ENCODE data around the gene LRRC56.

Gene LRRC56

GRCh38 chr11:539971-540481 lies 2.7 kb downstream of the LRRC56 start:
- DNase-seq (ENCODE audit: low read depth in 2 of 2) = no peak

- no peak for DNase-seq (ENCODE audit: low read depth in 2 of 2)
Observed at GRCh38 chr11:540583-541432, 3.5 kb downstream of the LRRC56 start.

- no peak for DNase-seq (ENCODE audit: low read depth in 2 of 2)
Observed at GRCh38 chr11:541433-541885, 4.1 kb downstream of the LRRC56 start.

DNA sequence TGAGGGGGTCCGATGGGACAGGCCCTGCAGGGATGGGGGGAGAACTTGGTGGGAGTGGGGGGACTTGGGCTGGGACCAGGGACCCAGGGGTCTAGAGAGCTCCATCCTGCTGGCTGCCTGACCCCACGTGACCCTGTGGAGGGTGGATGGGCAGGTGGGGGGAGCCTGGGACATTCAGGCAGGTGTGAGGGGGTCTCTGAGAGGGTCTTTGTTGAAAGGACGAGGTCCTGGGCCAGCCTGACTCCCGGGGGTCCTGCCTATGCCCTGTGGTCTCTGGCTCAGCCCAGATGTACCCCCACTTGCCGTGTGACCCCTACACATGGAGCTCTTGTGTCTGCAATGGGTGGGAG lies 7.5 kb downstream of the LRRC56 start:
- DNase-seq (ENCODE audit: low read depth in 2 of 2) = no peak

DNA sequence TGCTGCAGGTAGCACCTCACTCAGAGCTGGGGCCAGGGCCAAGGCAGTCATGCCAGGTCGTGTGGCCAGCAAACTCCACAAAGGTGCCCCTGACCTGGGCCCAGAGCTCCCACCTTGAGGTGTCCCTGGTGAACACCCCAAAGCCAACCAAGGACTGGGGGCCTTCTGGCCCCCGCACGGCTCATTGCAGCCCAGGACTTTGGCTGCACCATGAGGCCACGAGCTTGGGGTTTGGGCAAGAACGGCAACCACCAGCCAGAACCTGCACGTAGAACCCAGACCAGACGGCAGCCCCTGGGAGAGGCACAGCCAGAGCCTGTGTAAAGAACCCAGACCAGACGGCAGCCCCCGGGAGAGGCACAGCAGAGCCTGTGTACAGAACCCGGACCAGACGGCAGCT lies 7.8 kb downstream of the LRRC56 start:
- DNase-seq (ENCODE audit: low read depth in 2 of 2) = no peak

- DNase-seq (ENCODE audit: low read depth in 2 of 2) = no peak
Observed at GRCh38 chr11:548700-549603, 11.6 kb downstream of the LRRC56 start.

DNA sequence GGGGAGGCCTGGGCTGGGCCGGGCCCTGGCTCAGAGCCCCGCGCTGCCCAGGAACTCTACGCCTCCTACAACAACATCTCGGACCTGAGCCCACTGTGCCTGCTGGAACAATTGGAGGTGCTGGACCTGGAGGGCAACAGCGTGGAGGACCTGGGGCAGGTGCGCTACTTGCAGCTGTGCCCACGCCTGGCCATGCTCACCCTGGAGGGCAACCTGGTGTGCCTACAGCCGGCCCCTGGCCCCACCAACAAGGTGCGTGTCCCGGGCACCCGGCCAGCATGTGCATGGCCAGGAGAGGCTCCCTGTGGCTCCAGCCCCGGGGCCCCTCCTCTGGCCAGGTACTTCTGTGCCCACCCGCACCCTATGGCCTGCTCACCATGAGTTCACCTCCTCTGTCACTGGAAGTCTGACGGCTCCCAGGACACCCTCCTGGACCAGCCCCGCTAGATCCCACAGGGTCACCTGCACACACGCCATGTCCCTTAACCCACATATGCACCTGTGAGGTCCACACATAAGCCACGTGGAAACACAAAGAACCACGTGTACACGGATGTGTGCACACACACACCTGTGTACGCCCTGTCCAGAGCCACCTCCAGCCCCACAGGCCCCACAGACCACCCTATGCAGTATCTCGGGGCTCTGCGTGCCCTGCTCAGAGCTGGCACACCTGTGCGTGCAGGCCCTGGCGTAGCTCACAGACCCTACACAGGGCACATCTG lies 12.9 kb downstream of the LRRC56 start:
- DNase-seq (ENCODE audit: low read depth in 2 of 2) = no peak

DNA sequence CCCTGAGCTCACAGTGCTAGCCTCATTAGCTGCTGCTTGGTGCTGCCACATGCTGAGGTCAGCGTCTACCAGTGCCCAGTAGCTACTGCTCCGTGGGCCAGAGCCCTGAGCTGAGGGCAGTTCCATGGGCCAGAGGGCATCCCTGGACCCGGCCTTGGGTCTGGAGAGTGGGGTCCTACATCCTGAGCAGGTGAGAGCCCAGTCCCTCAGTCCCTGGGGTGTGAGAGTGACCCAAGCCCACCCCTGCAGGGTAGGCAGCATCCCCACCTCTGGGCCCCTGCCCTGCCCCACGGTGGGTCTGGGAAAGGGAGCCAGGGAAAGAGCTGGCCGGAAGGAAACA lies 13.4 kb downstream of the LRRC56 start:
- DNase-seq (ENCODE audit: low read depth in 2 of 2) = no peak

DNA sequence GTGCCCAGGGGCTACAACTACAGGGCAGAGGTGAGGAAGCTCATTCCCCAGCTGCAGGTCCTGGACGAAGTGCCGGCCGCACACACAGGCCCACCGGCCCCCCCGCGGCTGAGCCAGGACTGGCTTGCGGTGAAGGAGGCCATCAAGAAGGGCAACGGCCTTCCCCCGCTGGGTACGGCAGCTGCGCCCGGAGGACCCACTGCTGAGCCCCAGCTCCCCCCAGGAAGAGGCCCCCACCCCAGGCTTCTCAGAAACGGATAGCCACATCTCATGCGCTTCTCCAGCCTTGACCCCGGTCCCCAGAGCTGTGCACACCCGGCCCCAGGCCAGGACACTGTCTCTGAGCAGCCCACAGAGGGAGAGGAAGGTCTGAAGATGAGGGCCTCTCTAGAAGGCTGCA lies 13.8 kb downstream of the LRRC56 start:
- no peak for DNase-seq (ENCODE audit: low read depth in 2 of 2)

DNA sequence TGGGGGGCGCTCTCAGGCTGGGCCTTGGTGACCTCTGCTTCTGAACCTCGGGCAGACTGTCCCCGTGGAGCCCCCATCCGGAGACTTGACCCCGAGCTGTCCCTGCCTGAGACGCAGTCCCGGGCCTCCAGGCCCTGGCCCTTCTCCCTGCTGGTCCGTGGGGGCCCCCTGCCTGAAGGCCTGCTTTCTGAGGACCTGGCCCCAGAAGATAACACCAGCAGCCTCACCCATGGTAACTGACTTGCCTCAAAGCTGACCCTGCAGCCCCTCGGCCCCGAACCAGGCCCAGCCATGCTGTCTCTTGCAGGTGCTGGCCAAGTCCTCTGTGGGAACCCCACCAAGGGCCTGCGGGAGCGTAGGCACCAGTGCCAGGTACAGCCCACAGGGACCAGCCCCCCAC lies 14.3 kb downstream of the LRRC56 start:
- no peak for DNase-seq (ENCODE audit: low read depth in 2 of 2)

DNA sequence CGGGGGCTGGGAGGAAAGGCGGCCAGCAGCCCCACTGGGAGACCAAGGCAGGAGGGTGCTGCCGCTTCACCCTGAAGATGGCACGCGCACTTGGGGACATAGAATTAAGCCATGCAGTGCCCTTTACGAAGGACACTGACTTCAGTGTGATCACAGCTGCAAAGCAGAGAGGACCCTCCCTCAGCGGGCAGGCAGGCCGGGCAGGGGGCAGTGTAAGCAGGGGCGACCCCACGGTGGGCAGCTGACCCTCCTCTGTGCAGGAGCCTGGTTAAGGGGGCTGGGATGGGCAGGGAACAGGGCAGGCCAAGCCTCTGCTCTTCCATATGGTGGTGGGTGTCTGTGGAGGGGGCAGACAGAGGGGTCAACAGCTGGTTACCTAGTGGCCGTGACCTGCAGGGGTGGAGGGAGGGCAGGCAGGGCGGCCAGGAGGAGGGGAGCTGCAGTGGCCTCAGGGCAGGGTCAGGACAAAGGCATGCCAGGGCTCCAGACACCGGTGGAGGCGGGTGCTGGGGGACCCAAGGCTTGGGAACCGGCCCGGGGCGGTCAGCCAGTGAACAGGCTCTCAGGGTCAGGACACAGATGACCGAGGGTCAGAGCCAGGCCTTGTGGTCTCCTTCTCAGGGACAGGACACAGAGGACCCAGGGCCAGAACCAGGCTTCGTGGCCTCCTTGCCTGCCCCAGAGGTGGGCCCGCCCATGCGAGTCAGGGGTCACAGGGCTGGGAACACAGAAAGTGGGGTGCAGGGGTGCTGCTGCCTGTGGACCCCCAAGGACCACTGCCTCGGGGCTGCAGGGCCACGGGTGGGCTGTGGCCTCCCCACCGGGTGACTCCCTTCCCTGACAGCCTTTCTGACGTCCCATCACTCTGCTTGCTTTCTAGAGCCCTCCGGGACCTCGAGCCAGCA lies 16.0 kb downstream of the LRRC56 start:
- DNase-seq (ENCODE audit: low read depth in 2 of 2) = no peak

DNA sequence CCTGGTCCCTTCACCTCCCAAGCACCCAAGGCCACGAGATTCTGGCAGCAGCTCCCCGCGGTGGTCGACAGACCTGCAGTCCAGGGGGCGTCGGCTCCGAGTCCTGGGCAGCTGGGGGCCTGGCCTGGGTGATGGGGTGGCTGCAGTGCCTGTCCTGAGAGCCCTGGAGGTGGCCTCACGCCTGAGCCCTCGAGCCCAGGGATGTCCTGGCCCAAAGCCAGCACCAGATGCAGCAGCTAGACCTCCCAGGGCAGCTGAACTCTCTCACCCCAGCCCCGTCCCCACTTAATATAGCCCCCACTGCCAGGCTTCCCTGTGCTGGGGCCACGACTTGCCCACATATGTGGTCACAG lies 16.6 kb downstream of the LRRC56 start:
- no peak for DNase-seq (ENCODE audit: low read depth in 2 of 2)

- DNase-seq (ENCODE audit: low read depth in 2 of 2) = no peak
Observed at GRCh38 chr11:554428-555226, 17.3 kb downstream of the LRRC56 start.

DNA sequence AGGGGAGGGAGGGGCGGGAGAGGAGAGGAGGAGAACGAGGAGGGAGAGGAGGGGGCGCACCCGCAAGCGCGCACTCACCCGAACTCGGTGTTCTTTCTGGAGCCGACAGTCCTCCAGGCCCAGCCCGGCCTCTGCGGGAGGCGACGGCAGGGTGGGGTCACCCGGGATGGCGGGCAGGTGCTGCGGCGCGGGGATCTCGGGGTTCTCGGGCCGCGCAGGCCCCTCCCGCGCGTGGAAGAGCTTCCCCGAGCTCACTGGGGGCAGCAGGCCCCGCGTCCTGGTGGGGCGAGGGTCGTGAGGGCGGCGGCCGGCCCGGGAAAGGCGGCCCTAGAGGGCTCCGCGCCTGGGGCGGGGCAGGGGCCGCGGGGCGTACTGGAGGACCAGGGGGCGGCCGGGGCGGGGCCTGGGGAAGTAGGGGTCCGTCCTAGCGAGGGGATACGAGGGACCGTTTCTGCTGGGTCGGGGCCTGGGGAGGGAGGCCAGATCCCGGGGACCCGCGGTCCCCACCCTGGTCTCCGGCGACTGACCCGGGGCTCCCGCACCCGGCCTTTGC lies 18.0 kb downstream of the LRRC56 start:
- DNase-seq (ENCODE audit: low read depth in 2 of 2) = no peak

- DNase-seq (ENCODE audit: low read depth in 2 of 2) = no peak
Observed at GRCh38 chr11:555780-556661, 18.7 kb downstream of the LRRC56 start.

DNA sequence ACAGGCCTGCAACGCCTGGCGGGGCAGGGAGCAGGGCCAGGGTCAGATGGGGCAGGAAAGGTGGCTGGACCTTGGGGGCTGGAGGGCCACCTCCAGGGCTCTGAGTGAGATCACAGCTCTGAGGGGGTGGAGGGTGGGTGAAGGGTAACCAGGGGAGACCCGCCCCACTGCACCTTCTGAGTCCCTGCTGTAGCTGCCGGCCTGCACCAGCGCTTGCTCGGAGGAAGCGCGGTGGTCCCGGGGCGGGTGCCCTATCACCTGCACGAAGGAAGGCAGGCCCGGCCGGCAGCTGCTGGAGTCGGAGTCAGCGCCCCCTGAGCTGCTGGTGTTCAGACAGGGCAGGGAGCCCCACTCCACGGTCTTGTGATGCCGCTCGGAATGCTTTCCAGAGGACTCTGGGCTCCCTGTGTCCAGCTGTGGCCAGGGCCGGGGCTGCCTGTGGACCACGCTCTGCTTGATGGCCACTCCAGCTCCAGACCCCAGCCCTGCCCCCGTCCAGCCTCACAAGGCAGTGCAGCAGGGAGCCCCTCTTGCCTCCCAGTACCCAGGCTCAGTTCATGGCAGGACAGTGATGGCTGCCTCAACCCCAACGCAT lies 19.4 kb downstream of the LRRC56 start:
- DNase-seq (ENCODE audit: low read depth in 2 of 2) = no peak

DNA sequence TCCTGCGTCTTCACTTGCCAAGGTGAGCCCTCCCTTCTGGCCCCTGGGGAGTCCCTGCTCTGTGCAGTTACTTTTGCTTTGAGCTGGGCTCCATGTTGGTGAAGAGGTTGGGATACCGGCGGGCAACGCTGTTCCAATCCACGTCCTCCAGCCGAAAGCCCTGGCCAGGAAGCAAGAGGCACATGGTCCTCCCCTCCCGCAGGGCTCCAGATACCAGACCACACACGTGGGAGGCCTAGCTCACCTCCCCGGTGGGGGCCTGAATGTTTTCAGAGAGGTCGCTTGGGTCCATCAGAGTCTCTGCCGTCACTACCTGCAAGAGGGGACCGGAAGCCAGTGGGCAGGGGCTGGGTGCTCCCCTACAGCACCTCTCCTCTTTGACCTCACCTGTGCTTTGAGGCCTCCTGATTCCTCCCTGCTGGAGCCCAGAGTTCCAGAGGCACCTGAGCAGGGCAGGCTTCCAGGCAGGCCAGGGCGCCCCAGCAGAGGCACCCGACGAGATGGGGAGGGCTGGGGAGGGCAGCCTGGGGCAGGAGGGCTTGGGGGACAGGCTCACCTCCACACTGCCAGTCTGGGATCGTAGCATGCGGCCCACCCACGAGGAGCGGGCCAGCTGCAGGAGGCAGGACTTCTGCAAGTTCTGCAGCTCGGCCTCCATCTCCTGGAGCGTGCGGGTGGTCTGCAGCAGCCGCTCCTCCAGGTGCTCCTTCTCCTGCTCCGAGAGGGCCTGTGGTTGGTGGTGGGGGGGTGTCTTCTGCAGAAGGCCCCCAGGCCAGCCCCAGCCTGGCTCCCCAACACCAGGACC lies 20.2 kb downstream of the LRRC56 start:
- no peak for DNase-seq (ENCODE audit: low read depth in 2 of 2)

GRCh38 chr11:558503-558902 lies 21.2 kb downstream of the LRRC56 start:
- DNase-seq (ENCODE audit: low read depth in 2 of 2) = no peak

Data from fibroblast of skin of left quadriceps (primary cell).